Measurements from ENCODE around the gene CCDC85A. TPM values are rescaled to one million over a fixed set of nuclear protein-coding genes. Genes with fewer than 3 reads are reported as not detected.

Gene CCDC85A
- polyA plus RNA-seq, 1 donor (not counting 4 experiments of a cell fraction or from before 2014, with no cell fraction given) = not detected

GRCh38 chr2:56209701-56210100 is 25.9 kb downstream of the CCDC85A start:
- Histone ChIP-seq H3K79me2 (ENCODE audit: control insufficient read depth, insufficient read depth, low read length) (no peaks in the 10 kb centered on the region), H3K27ac (ENCODE audit: control insufficient read depth, insufficient read depth, low read length) (no peak overlapping the region), H3K9me1 (ENCODE audit: control insufficient read depth, extremely low read depth, insufficient read depth, low read length) (no peaks in the 10 kb centered on the region), H3K4me1 (ENCODE audit: control insufficient read depth, extremely low read depth, insufficient read depth, low read length) (no peaks in the 10 kb centered on the region), H4K20me1 (ENCODE audit: control insufficient read depth, extremely low read depth, insufficient read depth, low read length) (no peaks in the 10 kb centered on the region), H3K36me3 (ENCODE audit: control insufficient read depth in 2 of 2, extremely low read depth in 1 of 2, insufficient read depth in 2 of 2, low read length in 2 of 2) (no peaks in the 10 kb centered on the region), H3K9me3 (ENCODE audit: control insufficient read depth, low read depth, low read length) (no peaks in the 10 kb centered on the region), H3K4me3 (ENCODE audit: control insufficient read depth in 2 of 3, extremely low read depth in 1 of 3, insufficient read depth in 2 of 3, low read depth in 1 of 3, low read length in 3 of 3) (no peak overlapping the region), H3K4me2 (ENCODE audit: control insufficient read depth, extremely low read depth, insufficient read depth, low read depth, low read length) (no peak overlapping the region), H2AFZ (ENCODE audit: control insufficient read depth, low read length) (no peak overlapping the region), H3K27me3 (ENCODE audit: control insufficient read depth, extremely low read depth, insufficient read depth, low read length) (no peaks in the 10 kb centered on the region), H3K9ac (ENCODE audit: control insufficient read depth, extremely low read depth, insufficient read depth, low read length) (no peak overlapping the region)
- DNase-seq (ENCODE audit: low read depth, low spot score) (no peak), FAIRE-seq (no peak)
- dilution Hi-C loops (cut with MboI; ENCODE audit: extremely low pct_ligation_motif_present, low sequenced_read_pairs) = no loop called here
- TF ChIP-seq EZH2 (IDR thresholded peaks at IDR 0.05; ENCODE audit: low read length) (no peak), CTCF (optimal IDR thresholded peaks at IDR 0.05 in 1 of 3, IDR thresholded peaks at IDR 0.05 in 1 of 3, conservative IDR thresholded peaks at IDR 0.05 in 1 of 3; ENCODE audit: extremely low read depth in 1 of 3, insufficient read depth in 2 of 3, low read length in 3 of 3) (no peak)

- Histone ChIP-seq H2AFZ (ENCODE audit: control insufficient read depth, low read length) (no peak overlapping the region), H3K4me2 (ENCODE audit: control insufficient read depth, extremely low read depth, insufficient read depth, low read depth, low read length) (no peak overlapping the region), H3K4me3 (ENCODE audit: control insufficient read depth in 2 of 3, extremely low read depth in 1 of 3, insufficient read depth in 2 of 3, low read depth in 1 of 3, low read length in 3 of 3) (no peak overlapping the region), H3K4me1 (ENCODE audit: control insufficient read depth, extremely low read depth, insufficient read depth, low read length) (no peaks in the 10 kb centered on the region), H3K36me3 (ENCODE audit: control insufficient read depth in 2 of 2, extremely low read depth in 1 of 2, insufficient read depth in 2 of 2, low read length in 2 of 2) (no peaks in the 10 kb centered on the region), H4K20me1 (ENCODE audit: control insufficient read depth, extremely low read depth, insufficient read depth, low read length) (no peaks in the 10 kb centered on the region), H3K9me3 (ENCODE audit: control insufficient read depth, low read depth, low read length) (no peaks in the 10 kb centered on the region), H3K9ac (ENCODE audit: control insufficient read depth, extremely low read depth, insufficient read depth, low read length) (no peak overlapping the region), H3K9me1 (ENCODE audit: control insufficient read depth, extremely low read depth, insufficient read depth, low read length) (no peaks in the 10 kb centered on the region), H3K27me3 (ENCODE audit: control insufficient read depth, extremely low read depth, insufficient read depth, low read length) (no peaks in the 10 kb centered on the region), H3K27ac (ENCODE audit: control insufficient read depth, insufficient read depth, low read length) (no peak overlapping the region), H3K79me2 (ENCODE audit: control insufficient read depth, insufficient read depth, low read length) (no peaks in the 10 kb centered on the region)
- TF ChIP-seq CTCF (optimal IDR thresholded peaks at IDR 0.05 in 1 of 3, IDR thresholded peaks at IDR 0.05 in 1 of 3, conservative IDR thresholded peaks at IDR 0.05 in 1 of 3; ENCODE audit: extremely low read depth in 1 of 3, insufficient read depth in 2 of 3, low read length in 3 of 3) (no peak), EZH2 (IDR thresholded peaks at IDR 0.05; ENCODE audit: low read length) (no peak)
- DNase-seq (ENCODE audit: low read depth, low spot score) = no peak
- dilution Hi-C loops (cut with MboI; ENCODE audit: extremely low pct_ligation_motif_present, low sequenced_read_pairs) = no loop called here
- FAIRE-seq = no peak
Observed at GRCh38 chr2:56210291-56210690, 26.5 kb downstream of the CCDC85A start.

Measured in keratinocyte (primary cell).